Endothelial cell of umbilical vein (primary cell): Measurements from ENCODE around the gene DHTKD1. TPM values are rescaled to one million over a fixed set of nuclear protein-coding genes. Genes with fewer than 3 reads are reported as not detected.

Experiments
- BruUV-seq: library from RNA; stranded (reverse); fragments of 400-500 nt; replicated peaks from 2 replicates; lab custom pipeline; 2021; lab: Mats Ljungman, UMichigan
- CTCF ChIA-PET: fragments of 300-600, 350-600 bp; sonication (Branson Sonifier 250); formaldehyde crosslinking; loops from one replicate; lab custom pipeline; 2021; ENCODE audit warnings: antibody characterized with exemption, inconsistent platforms; lab: Charles Lee
- POLR2A ChIA-PET: fragments of 300-600, 350-600 bp; sonication (Branson Sonifier 250); formaldehyde crosslinking; loops from one replicate; lab custom pipeline; 2021; ENCODE audit warnings: antibody characterized with exemption, inconsistent platforms; lab: Charles Lee
- DNase-seq: peaks from one replicate; pipeline ENCODE4 v3.0.0-alpha.2; 2011; ENCODE audit warnings: low read depth, low spot score
- FAIRE-seq: peaks from 2 replicates; lab custom pipeline; 2011; peaks lifted over from hg19 to GRCh38; lab: Jason Lieb, UNC
- H2AFZ ChIP-seq: 2 replicates; pipeline ENCODE4 v1.6.0; 2012; ENCODE audit warnings: low read depth, low read length, control low read depth, inconsistent platforms
- H3K27ac ChIP-seq: 2 replicates; pipeline ENCODE4 v1.5.1; 2011; ENCODE audit warnings: low read depth, mild to moderate bottlenecking, control low read depth, low read length, moderate library complexity; ENCODE audit not compliant: insufficient read depth
- H3K27me3 ChIP-seq, 2 experiments: 2 replicates each; pipeline versions ENCODE4 v1.6.0 to v1.6.1; 2011; ENCODE audit warnings: low read length in 2 of 2, mixed read lengths in 1 of 2; ENCODE audit not compliant: control insufficient read depth in 2 of 2, insufficient read depth in 2 of 2
- H3K36me3 ChIP-seq, 2 experiments: 2 replicates in 1 of 2; 3 replicates in 1 of 2; pipeline ENCODE4 v1.5.1; 2011; ENCODE audit warnings: low read length in 2 of 2, mild to moderate bottlenecking in 1 of 2, moderate library complexity in 1 of 2; ENCODE audit not compliant: control insufficient read depth in 2 of 2, insufficient read depth in 2 of 2; ENCODE audit errors: extremely low read depth in 1 of 2
- H3K4me1 ChIP-seq: 3 replicates; pipeline ENCODE4 v1.5.1; 2011; ENCODE audit warnings: mild to moderate bottlenecking, low read length; ENCODE audit not compliant: control insufficient read depth, insufficient read depth; ENCODE audit errors: extremely low read depth
- H3K4me2 ChIP-seq: 2 replicates; pipeline ENCODE4 v1.6.1; 2011; ENCODE audit warnings: low read length, control low read depth, mixed read lengths; ENCODE audit not compliant: insufficient read depth
- H3K4me3 ChIP-seq, 3 experiments: fragments of 200-600 bp in 1 of 3; sonication (generic), shearing (Covaris generic) in 1 of 3; replicated peaks in 1 of 3; 2 replicates each; pipeline ENCODE4 v1.5.1; 2011 to 2016; ENCODE audit warnings: control low read depth in 3 of 3, low read length in 3 of 3, mild to moderate bottlenecking in 2 of 3, inconsistent platforms in 1 of 3, low read depth in 1 of 3, moderate library complexity in 1 of 3; ENCODE audit not compliant: insufficient read depth in 1 of 3
- H3K79me2 ChIP-seq: 2 replicates; pipeline ENCODE4 v1.6.0; 2012; ENCODE audit warnings: low read length, inconsistent platforms; ENCODE audit not compliant: control insufficient read depth, insufficient read depth
- H3K9ac ChIP-seq: replicated peaks from 2 replicates; pipeline ENCODE3; 2011; ENCODE audit warnings: low read length, control low read depth; ENCODE audit not compliant: insufficient read depth; ENCODE audit errors: extremely low read depth
- H3K9me1 ChIP-seq: replicated peaks from 3 replicates; pipeline ENCODE4 v1.6.0; 2011; ENCODE audit warnings: mild to moderate bottlenecking, low read length; ENCODE audit not compliant: control insufficient read depth, insufficient read depth; ENCODE audit errors: extremely low read depth
- H3K9me3 ChIP-seq: replicated peaks from 2 replicates; pipeline ENCODE4 v1.5.1; 2012; ENCODE audit warnings: low read length, inconsistent platforms; ENCODE audit not compliant: control insufficient read depth, insufficient read depth
- H4K20me1 ChIP-seq: replicated peaks from 2 replicates; pipeline ENCODE3; 2011; ENCODE audit warnings: mild to moderate bottlenecking, low read length; ENCODE audit not compliant: control insufficient read depth, insufficient read depth; ENCODE audit errors: extremely low read depth
- EZH2 ChIP-seq: IDR thresholded peaks from 2 replicates; pipeline ENCODE4 v1.6.1; 2012; ENCODE audit warnings: borderline replicate concordance, low read depth, mild to moderate bottlenecking, moderate library complexity, low read length, inconsistent platforms; ENCODE audit not compliant: severe bottlenecking
- FOS ChIP-seq: IDR thresholded peaks from 2 replicates; pipeline ENCODE4 v1.6.1; 2011; ENCODE audit warnings: mild to moderate bottlenecking, low read length, moderate library complexity, borderline replicate concordance; ENCODE audit not compliant: insufficient read depth
- GATA2 ChIP-seq: IDR thresholded peaks from 2 replicates; pipeline ENCODE4 v1.7.0; 2011; ENCODE audit warnings: low read depth, mild to moderate bottlenecking, moderate library complexity, mixed read lengths, low read length; ENCODE audit not compliant: insufficient read length, insufficient read depth
- JUN ChIP-seq: IDR thresholded peaks from 2 replicates; pipeline ENCODE4 v1.6.1; 2011; ENCODE audit warnings: borderline replicate concordance, low read depth; ENCODE audit not compliant: insufficient read length, insufficient read depth
- MYC ChIP-seq: IDR thresholded peaks from one replicate; pipeline ENCODE4 v1.6.1; 2011; ENCODE audit warnings: mild to moderate bottlenecking, low read depth, low read length
- POLR2A ChIP-seq: IDR thresholded peaks from 2 replicates; pipeline ENCODE4 v1.6.1; 2012; ENCODE audit warnings: low read depth, mild to moderate bottlenecking, control low read depth, low read length
- POLR2AphosphoS5 ChIP-seq: IDR thresholded peaks from 2 replicates; pipeline ENCODE4 v1.6.1; 2012; ENCODE audit warnings: low read depth, mild to moderate bottlenecking, control low read depth, low read length, moderate library complexity; ENCODE audit not compliant: insufficient read depth
- dilution Hi-C: fragments of 300-500 bp; cut with MboI; formaldehyde crosslinking; loops from one replicate; pipeline ENCODE4 v1.15.0; 2019; ENCODE audit warnings: low sequenced_read_pairs; ENCODE audit not compliant: extremely low pct_ligation_motif_present
- intact Hi-C: fragments of 100-400 bp; cut with micrococcal nuclease; formaldehyde crosslinking; loops from one replicate; pipeline ENCODE4 v1.10.0; 2022
- polyA plus RNA-seq, 4 experiments: library from polyadenylated mRNA; depleted of rRNA in 3 of 4; stranded (reverse) in 3 of 4; unstranded in 1 of 4; fragments of >200 nt; gene quantifications; 2 replicates each; pipeline versions ENCODE4 v1.2.1 to v1.2.3, GENCODE V29; 2011 to 2012; ENCODE audit warnings: missing spikeins in 1 of 4
- total RNA-seq: library from RNA; stranded (reverse); gene quantifications from 2 replicates; pipeline ENCODE4 v1.2.3, GENCODE V29; 2021
- TF ChIP-seq, protein P1 (sequence below), 2 donors: IDR thresholded peaks; 1 replicate in 1 of 2; 2 replicates in 1 of 2; pipeline ENCODE4 v1.5.1; 2011; ENCODE audit warnings: low read length in 2 of 2, mild to moderate bottlenecking in 2 of 2, moderate library complexity in 2 of 2, control low read depth in 1 of 2, inconsistent platforms in 1 of 2, low read depth in 1 of 2; ENCODE audit not compliant: insufficient read depth in 1 of 2; ENCODE audit errors: extremely low read depth in 1 of 2
- TF ChIP-seq, protein P2 (sequence below): IDR thresholded peaks from 2 replicates; pipeline ENCODE4 v1.6.1; 2011; ENCODE audit not compliant: insufficient read depth, insufficient read length

Gene DHTKD1
- total and polyA plus RNA-seq, 2 donors (not counting 3 experiments of a cell fraction or from before 2014, with no cell fraction given): 15.3 to 22.9 TPM

DNA sequence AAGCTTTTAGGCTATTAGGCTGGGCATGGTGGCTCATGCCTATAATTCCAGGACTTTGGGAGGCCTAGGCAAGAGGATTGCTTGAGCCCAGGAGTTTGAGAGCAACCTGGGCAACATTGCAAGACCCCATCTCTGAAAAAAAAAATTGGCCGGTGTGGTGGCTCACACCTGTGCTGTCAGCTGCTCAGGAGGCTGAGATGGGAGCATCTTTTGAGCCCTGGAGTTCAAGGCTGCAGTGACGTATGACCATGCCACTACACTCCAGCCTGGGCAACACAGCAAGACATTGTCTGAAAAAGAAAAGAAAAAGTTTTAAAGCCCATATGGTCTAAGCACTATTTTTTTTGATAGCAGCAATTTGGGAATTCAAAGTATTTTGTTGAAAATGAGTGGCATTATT lies 44.9 kb downstream of the DHTKD1 start:
- dilution Hi-C loops (no loop called here), intact Hi-C loops (no loop called here)
- TF ChIP-seq JUN: no peak
- no peak for TF ChIP-seq GATA2
- TF ChIP-seq EZH2: no peak
- TF ChIP-seq, protein P1, sequence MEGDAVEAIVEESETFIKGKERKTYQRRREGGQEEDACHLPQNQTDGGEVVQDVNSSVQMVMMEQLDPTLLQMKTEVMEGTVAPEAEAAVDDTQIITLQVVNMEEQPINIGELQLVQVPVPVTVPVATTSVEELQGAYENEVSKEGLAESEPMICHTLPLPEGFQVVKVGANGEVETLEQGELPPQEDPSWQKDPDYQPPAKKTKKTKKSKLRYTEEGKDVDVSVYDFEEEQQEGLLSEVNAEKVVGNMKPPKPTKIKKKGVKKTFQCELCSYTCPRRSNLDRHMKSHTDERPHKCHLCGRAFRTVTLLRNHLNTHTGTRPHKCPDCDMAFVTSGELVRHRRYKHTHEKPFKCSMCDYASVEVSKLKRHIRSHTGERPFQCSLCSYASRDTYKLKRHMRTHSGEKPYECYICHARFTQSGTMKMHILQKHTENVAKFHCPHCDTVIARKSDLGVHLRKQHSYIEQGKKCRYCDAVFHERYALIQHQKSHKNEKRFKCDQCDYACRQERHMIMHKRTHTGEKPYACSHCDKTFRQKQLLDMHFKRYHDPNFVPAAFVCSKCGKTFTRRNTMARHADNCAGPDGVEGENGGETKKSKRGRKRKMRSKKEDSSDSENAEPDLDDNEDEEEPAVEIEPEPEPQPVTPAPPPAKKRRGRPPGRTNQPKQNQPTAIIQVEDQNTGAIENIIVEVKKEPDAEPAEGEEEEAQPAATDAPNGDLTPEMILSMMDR (IDR thresholded peaks at IDR 0.05; ENCODE audit: extremely low read depth in 1 of 2, insufficient read depth in 1 of 2, low read depth in 1 of 2, low read length in 2 of 2): no peak
- TF ChIP-seq, protein P2, sequence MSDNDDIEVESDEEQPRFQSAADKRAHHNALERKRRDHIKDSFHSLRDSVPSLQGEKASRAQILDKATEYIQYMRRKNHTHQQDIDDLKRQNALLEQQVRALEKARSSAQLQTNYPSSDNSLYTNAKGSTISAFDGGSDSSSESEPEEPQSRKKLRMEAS: no peak
- no peak for TF ChIP-seq POLR2A
- TF ChIP-seq MYC: no peak
- no peak for TF ChIP-seq POLR2AphosphoS5
- TF ChIP-seq FOS: no peak
- Histone ChIP-seq H3K27me3 (no peaks in the 10 kb centered on the region), H3K4me2 (no peak overlapping the region), H3K36me3 (peaks cover 0 to 3% of the 10 kb centered on the region in 2 experiments), H4K20me1 (no peaks in the 10 kb centered on the region), H3K4me1 (no peaks in the 10 kb centered on the region), H2AFZ (no peak overlapping the region), H3K9me3 (no peaks in the 10 kb centered on the region), H3K9me1 (no peaks in the 10 kb centered on the region), H3K9ac (no peak overlapping the region), H3K79me2 (no peaks in the 10 kb centered on the region), H3K27ac (no peak overlapping the region), H3K4me3 (no peak overlapping the region)
- no peak for DNase-seq
- POLR2A ChIA-PET: no interaction called here
- CTCF ChIA-PET: no interaction called here
- FAIRE-seq: no peak
- no TSS peak for BruUV-seq
